Measurements from ENCODE around the gene WDCP.

- no peak for TF ChIP-seq CTCF (IDR thresholded peaks at IDR 0.05)
- TF ChIP-seq ZFX (IDR thresholded peaks at IDR 0.05; ENCODE audit: borderline replicate concordance), result no peak
Measured at GRCh38 chr2:24045511-24046508, 1.4 kb downstream of the WDCP start.
